Body of pancreas (tissue), 4 donors: ENCODE measurements around the gene ARHGEF4. TPM values are rescaled to one million over a fixed set of nuclear protein-coding genes. Genes with fewer than 3 reads are reported as not detected.

Experiments used
- ATAC-seq: fragments of 150-250 bp; one replicate; pipeline ENCODE4 v1.9.1; 2016
- DNase-seq, 4 donors: peaks; one replicate each; pipeline ENCODE4 v3.0.0-alpha.2; 2019
- H3K27ac ChIP-seq, 4 donors: fragments of 200-600 bp; sonication (generic); 1 replicate in 3 of 4; 2 replicates in 1 of 4; pipeline versions ENCODE4 v1.5.1 to v1.6.1; 2016 to 2019; ENCODE audit warnings: mild to moderate bottlenecking in 1 of 4, mixed read lengths in 1 of 4, moderate library complexity in 1 of 4
- H3K27me3 ChIP-seq, 2 donors: fragments of 200-600 bp; sonication (generic); one replicate each; pipeline ENCODE4 v1.6.0; 2016; ENCODE audit warnings: mild to moderate bottlenecking in 1 of 2
- H3K36me3 ChIP-seq, 2 donors: fragments of 200-600 bp; sonication (generic); replicated peaks in 1 of 2; 2 replicates each; pipeline ENCODE4 v1.5.1; 2016; ENCODE audit warnings: low read depth in 2 of 2; ENCODE audit not compliant: insufficient read depth in 1 of 2
- H3K4me1 ChIP-seq: fragments of 200-600 bp; sonication (generic); one replicate; pipeline ENCODE4 v1.6.0; 2016
- H3K4me3 ChIP-seq, 2 donors: fragments of 200-600 bp; sonication (generic); 1 replicate in 1 of 2; 2 replicates in 1 of 2; pipeline ENCODE4 v1.5.1; 2016 to 2019
- H3K9me3 ChIP-seq, 3 donors: fragments of 200-600 bp; sonication (generic); 1 replicate in 2 of 3; 2 replicates in 1 of 3; pipeline ENCODE4 v1.5.1; 2016
- POLR2A ChIP-seq, 3 donors: fragments of 450-650 bp; IDR thresholded peaks; one replicate each; pipeline ENCODE4 v1.6.1; 2016; ENCODE audit warnings: antibody characterized with exemption in 3 of 3, mild to moderate bottlenecking in 2 of 3
- WGBS, 2 donors: methylation state at CpG; one replicate each; pipeline ENCODE4 v1.1.5; 2017; 5-methylcytosine and 5-hydroxymethylcytosine counted together
- intact Hi-C: fragments of 100-400 bp; cut with DNase I; formaldehyde crosslinking; loops from one replicate; pipeline ENCODE4 v1.15.1; 2023
- total RNA-seq, 2 donors: library from RNA; depleted of rRNA; stranded (reverse); fragments of >200 nt; gene quantifications; one replicate each; pipeline ENCODE4 v1.1.0, GENCODE V29; 2016
- TF ChIP-seq, protein P1 (sequence below), 7 experiments: fragments of 450-650 bp in 4 of 7; fragments of 200-600 bp in 3 of 7; sonication (generic) in 3 of 7; IDR thresholded peaks; one replicate each; pipeline ENCODE4 v1.5.1; 2016 to 2019; ENCODE audit warnings: antibody characterized with exemption in 7 of 7

The ARHGEF4 gene
- total RNA-seq, 2 donors from 2014 or later, result 28.8 to 39.9 TPM

DNA sequence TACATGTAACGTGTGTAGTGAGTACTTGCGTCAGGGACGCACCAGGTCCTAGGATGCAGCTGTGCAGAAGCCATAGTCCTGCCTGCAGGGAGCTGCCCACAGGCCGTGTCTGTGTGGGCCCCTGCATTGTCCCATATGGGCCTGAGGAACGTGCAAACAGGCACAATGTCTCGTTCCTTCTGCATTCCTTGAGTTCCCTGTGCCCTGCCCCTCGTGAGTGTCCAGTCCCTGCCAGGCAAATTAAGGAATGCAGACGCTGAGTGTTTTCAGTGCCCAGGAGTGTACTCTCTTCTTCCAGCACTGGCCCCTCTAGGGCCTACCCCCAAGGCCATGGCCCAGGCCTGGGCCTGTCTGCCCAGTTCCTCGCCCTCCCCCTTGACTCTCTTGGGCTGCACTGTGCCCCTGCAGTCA is 194.7 kb downstream of the ARHGEF4 start:
- Histone ChIP-seq H3K4me1 (peaks cover 13% of the 10 kb centered on the region), H3K9me3 (no peaks in the 10 kb centered on the region), H3K27ac (no peak overlapping the region), H3K36me3 (no peaks in the 10 kb centered on the region), H3K27me3 (no peaks in the 10 kb centered on the region), H3K4me3 (no peak overlapping the region)
- ATAC-seq, result no peak
- no peak for TF ChIP-seq POLR2A (IDR thresholded peaks at IDR 0.05)
- TF ChIP-seq, protein P1, sequence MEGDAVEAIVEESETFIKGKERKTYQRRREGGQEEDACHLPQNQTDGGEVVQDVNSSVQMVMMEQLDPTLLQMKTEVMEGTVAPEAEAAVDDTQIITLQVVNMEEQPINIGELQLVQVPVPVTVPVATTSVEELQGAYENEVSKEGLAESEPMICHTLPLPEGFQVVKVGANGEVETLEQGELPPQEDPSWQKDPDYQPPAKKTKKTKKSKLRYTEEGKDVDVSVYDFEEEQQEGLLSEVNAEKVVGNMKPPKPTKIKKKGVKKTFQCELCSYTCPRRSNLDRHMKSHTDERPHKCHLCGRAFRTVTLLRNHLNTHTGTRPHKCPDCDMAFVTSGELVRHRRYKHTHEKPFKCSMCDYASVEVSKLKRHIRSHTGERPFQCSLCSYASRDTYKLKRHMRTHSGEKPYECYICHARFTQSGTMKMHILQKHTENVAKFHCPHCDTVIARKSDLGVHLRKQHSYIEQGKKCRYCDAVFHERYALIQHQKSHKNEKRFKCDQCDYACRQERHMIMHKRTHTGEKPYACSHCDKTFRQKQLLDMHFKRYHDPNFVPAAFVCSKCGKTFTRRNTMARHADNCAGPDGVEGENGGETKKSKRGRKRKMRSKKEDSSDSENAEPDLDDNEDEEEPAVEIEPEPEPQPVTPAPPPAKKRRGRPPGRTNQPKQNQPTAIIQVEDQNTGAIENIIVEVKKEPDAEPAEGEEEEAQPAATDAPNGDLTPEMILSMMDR (IDR thresholded peaks at IDR 0.05), result no peak
- intact Hi-C loops, result no loop called here
- no peak for DNase-seq
- WGBS, 2 donors, result 86 to 88% methylated on average over 9 of the region's 9 CpGs

DNA sequence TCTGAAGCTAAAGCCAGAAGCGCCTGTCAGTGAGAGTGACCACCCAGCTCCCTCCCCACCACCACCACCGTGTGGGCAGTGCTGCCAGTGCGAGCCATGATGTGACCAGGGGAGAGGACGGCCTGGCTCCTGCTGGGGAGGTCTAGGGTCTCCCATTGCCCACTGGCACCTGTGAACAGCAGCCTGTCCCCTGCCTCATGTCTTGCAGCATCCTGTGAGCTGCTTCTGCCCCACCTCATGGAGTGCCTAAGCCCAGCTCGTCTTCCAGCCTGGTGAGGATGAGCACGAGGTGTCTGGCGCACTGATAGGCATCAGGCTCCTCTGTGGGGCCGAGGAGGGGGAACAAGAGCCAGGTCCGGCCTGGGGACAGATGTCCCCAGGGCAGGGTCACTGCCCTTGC is 195.2 kb downstream of the ARHGEF4 start:
- TF ChIP-seq, protein P1 (IDR thresholded peaks at IDR 0.05), result no peak
- no peak for TF ChIP-seq POLR2A (IDR thresholded peaks at IDR 0.05)
- intact Hi-C loops, result no loop called here
- ATAC-seq (no peak), DNase-seq (no peak)
- Histone ChIP-seq H3K9me3 (no peaks in the 10 kb centered on the region), H3K27me3 (no peaks in the 10 kb centered on the region), H3K36me3 (no peaks in the 10 kb centered on the region), H3K4me3 (no peak overlapping the region), H3K4me1 (peaks cover 13% of the 10 kb centered on the region), H3K27ac (no peak overlapping the region)
- 60 to 80% methylated on average over 2 to 9 of the region's 9 CpGs for WGBS, 2 donors

DNA sequence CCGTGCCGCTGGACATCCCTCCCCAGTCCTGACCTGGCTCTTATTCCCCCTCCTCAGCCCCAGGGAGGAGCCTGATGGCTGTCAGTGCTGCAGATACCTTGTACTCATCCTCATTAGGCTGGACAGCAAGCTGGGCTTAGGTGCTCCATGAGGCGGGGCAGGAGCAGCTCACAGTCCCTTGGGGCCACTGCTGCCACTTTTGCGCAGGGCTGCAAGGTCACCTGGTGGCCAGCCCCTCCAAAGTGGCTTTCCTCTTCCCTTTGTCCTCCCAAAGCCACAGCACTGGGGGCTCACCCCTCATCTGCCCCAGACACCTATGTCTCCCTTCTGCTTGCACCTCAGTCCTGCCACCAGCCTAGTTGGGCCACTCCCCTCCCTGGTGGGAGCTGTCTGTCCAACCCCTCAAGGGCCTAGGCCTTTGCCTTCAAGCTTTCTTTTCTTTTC is 195.7 kb downstream of the ARHGEF4 start:
- no peak for ATAC-seq

DNA sequence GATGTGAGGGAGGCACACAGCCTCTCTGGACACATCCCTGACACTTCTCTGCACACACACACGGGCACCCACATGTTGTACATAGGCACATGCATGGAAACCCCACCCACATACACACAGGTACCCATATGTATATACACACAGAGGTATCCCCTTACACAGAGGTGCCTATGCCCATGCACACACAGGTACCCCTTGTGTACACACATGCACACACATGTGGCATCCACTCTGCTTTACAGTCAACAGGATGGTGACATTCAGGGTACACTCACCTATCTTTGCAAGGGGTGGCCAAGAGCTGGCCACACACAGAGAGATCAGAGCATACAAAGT is 197.0 kb downstream of the ARHGEF4 start:
- DNase-seq, result no peak
- Histone ChIP-seq H3K4me1 (peaks cover 13% of the 10 kb centered on the region), H3K4me3 (no peak overlapping the region), H3K9me3 (no peaks in the 10 kb centered on the region), H3K36me3 (no peaks in the 10 kb centered on the region), H3K27me3 (no peaks in the 10 kb centered on the region), H3K27ac (no peak overlapping the region)
- intact Hi-C loops, result no loop called here
- 58% methylated on average over 1 of the region's 1 CpG; no CpG with 5 or more reads in 1 of the 2 donors for WGBS, 2 donors
- ATAC-seq, result no peak
- TF ChIP-seq POLR2A (IDR thresholded peaks at IDR 0.05), result no peak
- TF ChIP-seq, protein P1 (IDR thresholded peaks at IDR 0.05), result no peak

More for the DNA sequence above, 195.7 kb downstream of the ARHGEF4 start:
- intact Hi-C loops, result no loop called here
- Histone ChIP-seq H3K4me3 (no peak overlapping the region), H3K27ac (no peak overlapping the region), H3K27me3 (no peaks in the 10 kb centered on the region), H3K4me1 (peaks cover 13% of the 10 kb centered on the region), H3K36me3 (no peaks in the 10 kb centered on the region), H3K9me3 (no peaks in the 10 kb centered on the region)
- no peak for DNase-seq
- TF ChIP-seq, protein P1 (IDR thresholded peaks at IDR 0.05), result no peak
- no peak for TF ChIP-seq POLR2A (IDR thresholded peaks at IDR 0.05)
- WGBS, 2 donors, result 92 to 96% methylated on average over 3 to 4 of the region's 4 CpGs
